Measurements from ENCODE around the gene MAOB.

Gene MAOB

GRCh38 chrX:43716696-43717095 lies 165.6 kb downstream of the MAOB start:
- no peak for DNase-seq (ENCODE audit: low read depth in 2 of 2)

Measured in stimulated activated CD4-positive, alpha-beta T cell treated with anti-CD3 and anti-CD28 coated beads, Interleukin-1b, Interleukin-23, amount 100 ng/mL, for 4 hours (primary cell).